Measurements from ENCODE around the gene CLIC3. TPM values are rescaled to one million over a fixed set of nuclear protein-coding genes. Genes with fewer than 3 reads are reported as not detected.

The CLIC3 gene
- total RNA-seq, 1 experiment from 2014 or later: 4.3 TPM

DNA sequence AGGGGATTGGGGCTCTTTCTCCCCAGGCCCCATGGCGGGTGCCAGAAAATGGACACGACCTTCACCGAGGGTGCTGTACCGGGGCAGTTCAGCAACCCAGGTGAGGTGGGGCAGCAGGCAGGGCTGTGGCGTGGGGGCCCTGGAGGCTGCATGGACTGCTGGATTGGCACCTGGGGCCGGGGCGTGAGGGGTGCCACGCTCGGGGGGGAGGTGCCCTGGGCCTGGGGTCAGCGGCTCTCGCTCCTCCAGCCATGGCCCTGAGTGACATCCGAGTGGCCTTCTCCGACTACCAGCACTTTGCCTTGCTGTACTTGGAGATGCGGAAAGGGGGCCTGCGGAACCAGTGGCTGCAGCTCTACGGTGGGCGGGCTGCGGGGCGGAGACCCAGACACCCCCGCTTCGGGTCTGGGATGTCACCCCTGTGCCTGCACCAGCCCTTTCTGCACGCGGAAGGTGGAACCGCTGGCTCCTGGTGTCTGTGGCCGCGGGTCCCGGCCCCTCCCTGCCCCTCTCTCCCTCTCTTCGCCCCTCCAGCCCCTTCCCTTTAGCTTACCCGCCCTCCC, 11.8 kb downstream of the CLIC3 start:
- intact Hi-C loops (cut with micrococcal nuclease): no loop called here
- H2AFZ ChIP-seq (ENCODE audit: low read length): no peak overlapping the region
- H3K27ac ChIP-seq (ENCODE audit: low read length): no peak overlapping the region
- TF ChIP-seq EZH2phosphoT487 (IDR thresholded peaks at IDR 0.05; ENCODE audit: borderline replicate concordance, low read length) (no peak), EZH2 (IDR thresholded peaks at IDR 0.05; ENCODE audit: low read length, unreplicated experiment) (no peak)
- TF ChIP-seq, protein P1, sequence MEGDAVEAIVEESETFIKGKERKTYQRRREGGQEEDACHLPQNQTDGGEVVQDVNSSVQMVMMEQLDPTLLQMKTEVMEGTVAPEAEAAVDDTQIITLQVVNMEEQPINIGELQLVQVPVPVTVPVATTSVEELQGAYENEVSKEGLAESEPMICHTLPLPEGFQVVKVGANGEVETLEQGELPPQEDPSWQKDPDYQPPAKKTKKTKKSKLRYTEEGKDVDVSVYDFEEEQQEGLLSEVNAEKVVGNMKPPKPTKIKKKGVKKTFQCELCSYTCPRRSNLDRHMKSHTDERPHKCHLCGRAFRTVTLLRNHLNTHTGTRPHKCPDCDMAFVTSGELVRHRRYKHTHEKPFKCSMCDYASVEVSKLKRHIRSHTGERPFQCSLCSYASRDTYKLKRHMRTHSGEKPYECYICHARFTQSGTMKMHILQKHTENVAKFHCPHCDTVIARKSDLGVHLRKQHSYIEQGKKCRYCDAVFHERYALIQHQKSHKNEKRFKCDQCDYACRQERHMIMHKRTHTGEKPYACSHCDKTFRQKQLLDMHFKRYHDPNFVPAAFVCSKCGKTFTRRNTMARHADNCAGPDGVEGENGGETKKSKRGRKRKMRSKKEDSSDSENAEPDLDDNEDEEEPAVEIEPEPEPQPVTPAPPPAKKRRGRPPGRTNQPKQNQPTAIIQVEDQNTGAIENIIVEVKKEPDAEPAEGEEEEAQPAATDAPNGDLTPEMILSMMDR (conservative IDR thresholded peaks at IDR 0.05; ENCODE audit: low read depth, low read length): no peak
- no peaks in the 10 kb centered on the region for H3K79me2 ChIP-seq (ENCODE audit: low read length)
- H3K9ac ChIP-seq (ENCODE audit: low read length): no peak overlapping the region
- no peaks in the 10 kb centered on the region for H3K4me1 ChIP-seq (ENCODE audit: insufficient read depth, low read length)
- no peaks in the 10 kb centered on the region for H3K9me3 ChIP-seq (ENCODE audit: low read length)
- no peaks in the 10 kb centered on the region for H3K9me2 ChIP-seq (replicated peaks; ENCODE audit: low read length)
- no peaks in the 10 kb centered on the region for H3K36me3 ChIP-seq (ENCODE audit: low read depth, low read length)
- ATAC-seq (no peak), DNase-seq (no peak)
- BruUV-seq (replicated peaks): no TSS peak
- ChIA-PET CTCF (no interaction called here), POLR2A (ENCODE audit: unreplicated experiment) (no interaction called here)
- no peak overlapping the region for H3K4me2 ChIP-seq (ENCODE audit: low read length)
- H3F3A ChIP-seq (ENCODE audit: low read length, unreplicated experiment): no peaks in the 10 kb centered on the region
- H3K27me3 ChIP-seq (ENCODE audit: low read length): no peaks in the 10 kb centered on the region
- no peak overlapping the region for H3K4me3 ChIP-seq (ENCODE audit: low read length)
- H4K20me1 ChIP-seq (ENCODE audit: low read length): no peaks in the 10 kb centered on the region

DNA sequence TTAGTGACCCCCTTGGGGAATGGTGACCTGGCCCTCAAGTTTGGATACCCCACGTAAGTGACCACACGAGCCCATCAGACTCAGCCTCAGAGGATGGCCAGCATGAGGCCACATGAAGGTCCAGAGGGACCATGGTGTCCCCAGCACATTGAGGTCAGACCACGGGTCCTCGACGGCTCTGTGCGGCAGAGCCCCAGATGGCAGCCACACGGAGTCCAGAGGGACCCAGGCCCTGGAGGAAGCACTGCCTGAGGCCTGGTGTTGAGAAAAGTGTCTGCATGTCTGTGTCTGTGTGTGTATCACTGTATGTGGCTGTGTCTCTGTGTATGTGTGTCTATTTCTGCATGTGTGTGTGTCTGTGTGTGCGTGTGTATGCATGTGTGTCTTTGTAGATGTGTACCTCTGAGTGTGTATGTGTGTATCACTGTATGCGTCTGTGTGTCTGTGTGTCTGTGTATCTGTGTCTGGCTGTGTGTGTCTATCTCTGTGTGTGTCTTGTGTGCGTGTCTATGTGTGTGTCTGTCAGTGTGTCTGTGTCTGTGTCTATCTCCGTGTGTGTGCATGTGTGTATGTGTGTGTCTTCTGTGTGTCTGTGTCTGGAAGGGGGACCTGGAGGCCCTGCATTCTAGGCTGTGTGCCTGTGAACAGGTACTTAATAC, 12.6 kb downstream of the CLIC3 start:
- ChIA-PET CTCF (no interaction called here), POLR2A (ENCODE audit: unreplicated experiment) (no interaction called here)
- H2AFZ ChIP-seq (ENCODE audit: low read length): no peak overlapping the region
- H3K36me3 ChIP-seq (ENCODE audit: low read depth, low read length): no peaks in the 10 kb centered on the region
- DNase-seq (no peak), ATAC-seq (no peak)
- intact Hi-C loops (cut with micrococcal nuclease): no loop called here
- no peak overlapping the region for H3K9ac ChIP-seq (ENCODE audit: low read length)
- no peaks in the 10 kb centered on the region for H3K4me1 ChIP-seq (ENCODE audit: insufficient read depth, low read length)
- no TSS peak for BruUV-seq (replicated peaks)
- no peak overlapping the region for H3K4me2 ChIP-seq (ENCODE audit: low read length)
- no peak for TF ChIP-seq EZH2 (IDR thresholded peaks at IDR 0.05; ENCODE audit: low read length, unreplicated experiment)
- H3F3A ChIP-seq (ENCODE audit: low read length, unreplicated experiment): no peaks in the 10 kb centered on the region
- no peak overlapping the region for H3K4me3 ChIP-seq (ENCODE audit: low read length)
- H3K79me2 ChIP-seq (ENCODE audit: low read length): no peaks in the 10 kb centered on the region
- H3K27ac ChIP-seq (ENCODE audit: low read length): no peak overlapping the region
- no peaks in the 10 kb centered on the region for H3K9me3 ChIP-seq (ENCODE audit: low read length)
- H3K9me2 ChIP-seq (replicated peaks; ENCODE audit: low read length): no peaks in the 10 kb centered on the region
- H3K27me3 ChIP-seq (ENCODE audit: low read length): no peaks in the 10 kb centered on the region
- H4K20me1 ChIP-seq (ENCODE audit: low read length): no peaks in the 10 kb centered on the region

DNA sequence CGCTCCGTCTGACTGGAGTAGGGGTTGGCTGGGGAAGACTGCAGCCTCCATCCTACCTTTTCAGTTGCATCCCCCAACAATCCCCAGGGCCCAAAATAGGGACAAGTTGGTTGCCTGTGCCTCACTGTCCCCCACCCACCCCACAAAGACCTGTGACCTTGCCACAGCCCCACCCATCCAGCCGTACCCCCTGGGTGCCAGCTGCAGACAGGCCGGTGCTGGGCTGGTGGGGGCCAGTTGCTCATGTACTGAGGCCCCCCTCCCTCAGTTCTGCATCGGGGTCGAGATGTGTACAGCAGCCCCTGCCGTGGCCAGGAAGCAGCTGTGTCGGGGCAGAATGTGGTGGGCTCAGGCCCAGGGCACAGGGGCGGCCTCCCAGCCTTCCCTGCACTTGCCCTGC, 13.2 kb downstream of the CLIC3 start:
- Histone ChIP-seq H3F3A (ENCODE audit: low read length, unreplicated experiment) (no peaks in the 10 kb centered on the region), H3K4me2 (ENCODE audit: low read length) (no peak overlapping the region), H3K4me3 (ENCODE audit: low read length) (no peak overlapping the region), H3K79me2 (ENCODE audit: low read length) (no peaks in the 10 kb centered on the region), H3K36me3 (ENCODE audit: low read depth, low read length) (no peaks in the 10 kb centered on the region), H3K4me1 (ENCODE audit: insufficient read depth, low read length) (no peaks in the 10 kb centered on the region), H3K9ac (ENCODE audit: low read length) (no peak overlapping the region), H3K27me3 (ENCODE audit: low read length) (no peaks in the 10 kb centered on the region), H4K20me1 (ENCODE audit: low read length) (no peaks in the 10 kb centered on the region), H2AFZ (ENCODE audit: low read length) (no peak overlapping the region), H3K9me2 (replicated peaks; ENCODE audit: low read length) (no peaks in the 10 kb centered on the region), H3K27ac (ENCODE audit: low read length) (no peak overlapping the region), H3K9me3 (ENCODE audit: low read length) (no peaks in the 10 kb centered on the region)
- ATAC-seq (no peak), DNase-seq (no peak)
- intact Hi-C loops (cut with micrococcal nuclease): no loop called here
- no TSS peak for BruUV-seq (replicated peaks)
- CTCF ChIA-PET: no interaction called here
- TF ChIP-seq, protein P1 (conservative IDR thresholded peaks at IDR 0.05; ENCODE audit: low read depth, low read length): no peak
- no peak for TF ChIP-seq EZH2phosphoT487 (IDR thresholded peaks at IDR 0.05; ENCODE audit: borderline replicate concordance, low read length)
- no peak for TF ChIP-seq EZH2 (IDR thresholded peaks at IDR 0.05; ENCODE audit: low read length, unreplicated experiment)
- POLR2A ChIA-PET (ENCODE audit: unreplicated experiment): no interaction called here

Measured in PC-3 (cell line).